HK-2 (cell line): ENCODE measurements around the gene TBC1D32.
"Not testable (repeated sequence)": the region's sequence is repeated elsewhere in the genome, so short reads cannot be mapped to it uniquely, and the experiment has no call there.

Experiments
- DNase-seq: peaks from one replicate; pipeline ENCODE4 v3.0.0-alpha.2; 2018; ENCODE audit not compliant: unreplicated experiment

The TBC1D32 gene

DNA sequence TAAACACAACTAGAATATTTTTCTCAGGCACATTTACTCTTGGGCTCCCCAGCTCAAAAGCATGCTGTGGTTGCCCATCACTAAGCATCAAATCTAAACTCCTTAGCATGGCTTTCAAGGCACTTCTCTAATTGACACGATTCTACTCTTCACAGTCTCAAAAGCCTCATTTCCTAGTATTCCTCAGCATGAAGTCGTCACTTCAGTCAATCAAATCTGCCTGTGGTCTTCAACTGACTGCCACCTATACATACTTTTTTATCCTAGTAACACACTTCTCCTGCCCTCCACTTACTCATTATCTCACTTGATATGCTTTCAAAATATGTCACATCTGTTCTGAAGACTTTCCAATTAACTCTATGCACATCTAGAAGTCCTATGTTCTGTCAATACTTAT is 110.3 kb downstream of the TBC1D32 start:
- DNase-seq = no peak

DNA sequence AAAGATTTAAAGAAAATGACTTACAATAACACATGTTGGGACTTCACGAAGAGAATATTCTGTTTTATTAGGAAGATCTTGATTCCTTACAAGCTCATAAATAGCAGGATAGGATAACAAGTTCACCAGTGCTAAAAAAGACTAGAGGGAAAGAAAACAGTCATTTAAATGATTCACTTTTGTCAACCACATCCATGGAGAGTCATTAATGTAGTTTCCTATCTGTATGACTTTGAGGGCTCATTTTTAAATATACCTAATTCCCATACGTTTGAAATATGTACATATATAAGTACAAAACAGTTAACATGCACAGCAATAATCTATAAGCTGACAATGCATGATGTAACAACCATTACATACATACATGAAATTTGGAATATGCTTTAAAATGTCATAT is 111.1 kb downstream of the TBC1D32 start:
- no peak for DNase-seq

DNA sequence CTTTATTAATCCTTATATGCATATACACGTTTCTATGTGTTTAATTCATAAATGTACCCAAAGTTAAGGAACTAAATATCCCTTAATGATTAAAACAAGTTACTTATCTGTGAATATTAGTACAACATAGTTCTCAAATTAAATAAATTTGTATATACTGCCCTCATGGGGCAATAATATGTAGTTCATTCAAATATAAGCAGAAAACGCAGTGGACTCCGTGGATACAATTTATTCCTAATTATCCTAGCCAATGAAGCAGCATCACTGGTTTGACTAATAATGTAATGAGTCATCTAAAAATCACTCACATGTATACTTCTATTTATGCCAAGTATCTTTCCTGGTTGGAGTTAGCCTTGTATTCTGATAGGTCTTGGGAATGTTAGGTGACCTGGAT is 111.6 kb downstream of the TBC1D32 start:
- no peak for DNase-seq

DNA sequence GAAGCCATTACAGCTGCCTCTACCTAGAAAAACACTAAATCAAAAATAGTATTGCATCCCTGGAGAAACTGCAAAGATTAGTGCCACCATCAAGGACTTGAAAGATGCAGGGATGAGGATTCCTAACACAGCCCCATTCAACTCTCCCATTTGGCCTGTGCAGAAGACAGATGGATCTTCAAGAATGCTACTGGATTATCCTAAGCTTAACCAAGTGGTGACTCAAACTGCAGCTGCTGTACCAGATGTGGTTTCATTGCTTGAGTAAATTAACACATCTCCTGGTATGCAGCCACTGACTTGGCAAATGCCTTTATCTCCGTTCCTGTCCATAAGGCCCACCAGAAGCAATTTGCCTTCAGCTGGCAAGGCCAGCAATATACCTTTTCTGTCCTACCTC is 117.4 kb downstream of the TBC1D32 start:
- no peak for DNase-seq

DNA sequence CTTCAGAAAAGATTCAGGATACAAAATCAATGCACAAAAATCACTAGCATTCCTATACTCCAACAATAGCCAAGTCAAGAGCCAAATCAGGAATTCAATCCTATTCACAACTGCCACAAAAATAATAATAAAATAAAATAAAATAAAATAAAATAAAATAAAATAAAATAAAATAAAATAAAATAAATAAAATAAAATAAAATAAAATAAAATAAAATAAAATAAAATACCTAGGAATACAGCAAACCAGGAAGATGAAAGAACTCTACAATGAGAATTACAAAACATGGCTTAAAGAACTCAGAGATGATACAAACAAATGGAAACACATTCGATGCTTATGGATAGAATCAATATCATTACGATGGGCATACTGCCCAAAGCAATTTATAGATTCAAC is 120.9 kb downstream of the TBC1D32 start:
- not testable (repeated sequence) for DNase-seq

DNA sequence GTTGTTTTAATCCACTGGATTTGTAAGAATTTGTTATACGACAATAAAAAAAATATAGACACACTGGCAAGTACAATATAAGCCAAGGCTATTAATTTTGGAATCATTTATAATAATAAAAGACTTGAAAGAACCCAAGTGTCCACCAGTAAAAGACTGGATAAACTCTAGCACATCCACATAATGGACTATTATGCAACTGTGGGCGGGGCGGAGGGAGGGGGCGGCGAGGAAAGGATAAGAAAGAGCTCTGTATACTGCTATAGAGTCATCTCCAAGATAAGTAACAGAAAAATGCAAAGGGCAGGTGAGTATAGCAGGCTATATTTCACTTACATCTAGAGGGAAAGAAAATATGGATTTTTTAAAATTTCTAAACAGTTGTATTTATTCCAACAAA is 123.3 kb downstream of the TBC1D32 start:
- DNase-seq = no peak

DNA sequence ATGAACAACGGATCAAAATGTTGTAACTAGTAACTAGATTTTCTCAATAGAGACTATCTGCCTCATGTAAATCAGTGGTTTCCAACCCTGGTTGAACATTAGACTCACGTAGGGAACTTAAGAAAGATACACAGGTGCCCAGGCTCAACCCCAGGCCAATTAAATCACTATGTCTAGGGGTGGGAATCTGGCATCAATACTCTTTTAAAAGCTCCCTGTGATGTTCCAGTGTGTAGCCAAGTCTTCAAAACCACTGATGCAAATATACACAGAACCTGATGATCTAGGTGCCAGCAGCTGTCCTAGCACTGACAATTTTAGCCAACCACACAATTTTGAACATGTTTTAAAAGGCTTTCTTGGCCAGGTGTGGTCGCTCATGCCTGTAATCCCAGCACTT is 128.7 kb downstream of the TBC1D32 start:
- no peak for DNase-seq

DNA sequence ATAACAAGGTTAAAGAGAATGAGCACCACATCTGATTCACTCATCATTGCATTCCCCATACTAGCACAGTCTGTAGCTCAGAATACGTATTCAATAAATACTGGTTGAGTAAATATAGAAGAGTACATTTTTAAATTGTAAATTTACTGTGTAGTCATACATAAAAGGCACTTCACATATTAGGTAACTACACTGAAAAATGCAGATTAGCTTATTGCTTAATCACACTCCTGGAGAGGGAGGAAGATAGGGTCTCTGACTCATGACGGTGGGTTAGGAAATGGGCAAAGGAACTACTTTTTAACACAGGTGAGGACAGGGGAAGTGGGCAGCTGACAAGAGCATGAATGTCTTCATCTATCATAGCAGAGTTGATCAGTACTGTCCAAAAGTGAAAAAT is 133.2 kb downstream of the TBC1D32 start:
- DNase-seq = no peak

DNA sequence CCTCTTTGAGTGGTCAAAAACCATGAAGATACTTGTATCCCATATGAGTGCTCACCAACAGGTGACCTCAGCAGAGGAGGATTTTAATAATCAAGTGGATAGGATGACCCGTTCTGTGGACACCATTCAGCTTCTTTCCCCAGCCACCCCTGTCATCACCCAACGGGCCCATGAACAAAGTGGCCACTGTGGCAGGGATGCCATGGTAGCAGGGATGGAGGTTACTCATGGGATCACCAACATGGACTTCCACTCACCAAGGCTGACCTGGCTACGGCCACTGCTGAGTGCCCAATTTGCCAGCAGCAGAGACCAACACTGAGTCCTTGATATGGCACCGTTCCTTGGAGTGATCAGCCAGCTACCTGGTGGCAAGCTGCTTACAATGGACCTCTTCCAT is 138.2 kb downstream of the TBC1D32 start:
- not testable (repeated sequence) for DNase-seq

DNA sequence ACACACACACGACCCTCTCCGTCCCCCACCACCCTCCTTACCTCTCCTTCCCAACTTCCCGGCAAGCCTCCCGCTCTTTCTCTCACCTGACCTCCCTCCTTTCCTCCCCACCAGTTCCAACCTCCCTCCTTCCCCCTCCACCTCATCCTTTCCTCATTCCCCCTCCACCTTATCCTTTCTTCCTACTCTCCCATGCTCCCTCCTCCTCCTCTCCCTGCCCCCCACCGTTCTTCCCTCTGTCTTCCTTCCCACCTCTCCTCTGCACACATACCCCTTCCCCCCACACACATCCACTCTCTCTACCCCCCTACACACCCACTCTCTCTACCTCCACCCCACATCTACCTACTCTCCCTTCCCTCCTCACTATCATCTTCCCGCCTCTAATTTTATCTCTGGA is 144.2 kb downstream of the TBC1D32 start:
- no peak for DNase-seq

DNA sequence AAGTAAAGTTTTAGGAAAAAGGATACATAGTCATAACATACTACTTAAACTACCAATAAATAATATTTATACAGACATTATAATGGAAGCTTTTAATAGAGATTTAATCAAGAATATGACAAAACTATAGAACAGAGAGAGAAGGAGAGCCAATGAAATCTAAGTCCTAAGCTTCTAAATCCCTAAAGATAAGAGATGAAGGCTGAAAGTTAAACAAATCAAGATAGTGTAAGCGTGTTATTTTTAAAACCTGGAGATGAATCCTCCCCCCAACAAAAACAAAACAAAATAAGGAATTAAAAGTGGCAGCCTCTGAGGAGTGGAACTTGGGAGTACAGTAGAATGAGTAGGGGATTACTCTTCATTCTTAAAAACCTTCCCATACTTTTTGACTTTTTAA is 145.9 kb downstream of the TBC1D32 start:
- DNase-seq = no peak

DNA sequence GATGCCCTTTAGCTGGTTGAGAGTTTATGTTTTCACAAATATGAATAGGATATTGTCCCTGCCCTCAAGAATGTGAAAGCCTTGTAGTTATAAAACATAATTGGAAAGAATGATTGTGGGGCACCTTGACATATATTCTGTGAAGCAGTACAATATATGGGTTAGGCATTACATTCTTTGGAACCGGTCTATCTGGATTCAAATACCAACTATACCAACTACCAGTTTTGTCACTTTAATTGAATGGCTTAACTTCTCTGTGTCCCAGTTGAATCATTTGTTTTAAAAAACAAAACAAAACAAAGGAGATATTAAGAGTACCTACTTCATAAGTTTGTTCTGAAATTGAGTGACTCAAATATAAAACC is 146.5 kb downstream of the TBC1D32 start:
- DNase-seq = no peak

DNA sequence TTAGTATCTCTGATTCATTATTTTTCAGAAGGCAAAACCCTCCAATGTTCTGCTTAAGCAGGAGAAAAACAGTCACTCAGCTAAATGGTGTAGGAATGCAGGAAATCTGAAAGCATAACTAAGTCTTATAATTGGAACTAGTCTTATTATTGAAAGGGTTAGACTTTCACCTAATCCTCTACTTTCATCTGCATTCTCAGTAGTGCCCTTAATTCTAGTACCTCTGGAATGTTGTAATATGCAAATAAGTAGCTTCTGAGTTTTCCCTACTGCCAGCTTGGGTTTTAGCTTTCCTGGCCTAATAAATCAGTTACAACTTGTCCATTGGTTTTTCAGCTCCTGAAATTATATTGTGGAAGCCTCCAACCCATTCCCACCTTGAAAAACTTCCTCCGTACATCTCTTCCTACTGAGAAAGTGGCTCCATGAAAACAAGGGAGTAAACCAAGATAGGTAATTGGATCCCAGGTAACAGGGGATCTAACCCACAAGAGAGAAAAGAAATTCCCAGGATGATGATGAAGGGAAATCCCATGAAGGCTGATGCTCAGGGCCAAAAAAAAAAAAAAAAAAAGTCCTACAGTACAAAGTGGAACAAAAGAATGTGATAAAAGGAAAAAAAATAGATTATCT is 147.0 kb downstream of the TBC1D32 start:
- DNase-seq = no peak

DNA sequence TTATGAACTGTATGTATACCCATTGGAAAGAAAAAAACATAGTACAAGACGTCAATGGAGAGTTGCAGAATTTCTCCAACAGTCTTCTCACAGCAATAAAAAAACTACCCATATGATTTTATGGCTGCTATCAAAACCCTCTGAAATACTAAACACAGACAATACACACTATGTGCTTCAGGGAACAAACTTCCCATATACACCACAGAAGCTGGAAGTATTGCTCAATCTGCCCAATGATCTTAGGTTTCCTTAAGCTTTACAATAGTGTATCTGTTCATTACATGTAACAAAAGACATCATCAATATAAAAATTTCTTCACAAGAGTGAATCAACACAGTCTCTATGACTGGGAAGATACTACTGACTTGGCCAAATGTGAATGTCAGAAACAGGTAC is 150.5 kb downstream of the TBC1D32 start:
- DNase-seq = no peak

DNA sequence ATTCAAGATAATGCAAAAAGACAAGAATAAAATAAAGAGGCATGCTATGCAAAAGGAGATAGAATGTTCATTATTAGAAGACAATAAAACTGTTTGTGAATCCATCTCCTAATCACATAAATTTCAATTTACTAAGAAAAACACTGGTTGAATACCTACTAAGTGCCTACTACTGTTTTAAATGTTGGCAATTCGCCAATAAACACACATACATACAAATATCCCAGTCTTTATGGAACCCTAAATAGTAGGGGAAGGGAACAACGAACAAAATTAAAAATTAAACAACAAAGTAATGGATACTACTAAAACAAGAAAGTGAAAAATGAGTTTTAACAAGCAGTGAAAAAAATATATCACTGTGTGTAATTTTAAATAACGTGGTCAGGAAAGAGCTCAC is 158.5 kb downstream of the TBC1D32 start:
- no peak for DNase-seq

DNA sequence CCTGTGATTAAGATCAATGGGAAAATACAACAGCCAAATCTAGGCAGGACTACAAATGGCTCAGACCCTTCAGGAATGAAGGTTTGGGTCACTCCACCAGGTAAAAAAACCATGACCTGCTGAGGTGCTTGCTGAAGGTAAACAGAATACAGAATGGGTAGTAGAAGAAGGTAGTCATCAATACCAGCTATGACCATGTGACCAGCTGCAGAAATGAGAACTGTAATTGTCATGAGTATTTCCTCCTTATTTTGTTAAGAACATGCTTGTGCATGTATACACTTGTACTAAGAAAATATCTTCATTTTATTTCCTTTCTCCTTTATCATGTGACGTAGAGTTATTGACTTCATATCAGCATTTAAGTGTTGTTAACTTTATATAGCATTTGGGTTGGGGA is 161.8 kb downstream of the TBC1D32 start:
- not testable (repeated sequence) for DNase-seq

DNA sequence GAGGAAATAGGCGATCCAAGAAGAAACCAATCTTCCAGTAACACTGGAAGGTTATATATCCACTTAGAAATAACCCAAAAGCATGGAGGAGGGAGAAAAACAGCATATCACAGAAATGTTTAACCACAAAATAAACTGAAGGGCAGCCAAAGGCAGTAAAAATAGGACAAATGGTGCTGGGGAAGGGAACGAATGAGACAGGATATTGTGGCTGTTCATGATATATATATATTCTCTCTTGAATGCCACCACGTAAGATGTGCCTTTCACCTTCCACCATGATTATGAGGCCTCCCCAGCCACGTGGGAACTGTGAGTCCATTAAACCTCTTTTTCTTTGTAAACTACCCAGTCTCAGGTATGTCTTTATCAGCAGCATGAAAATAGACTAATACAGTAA is 162.4 kb downstream of the TBC1D32 start:
- no peak for DNase-seq

DNA sequence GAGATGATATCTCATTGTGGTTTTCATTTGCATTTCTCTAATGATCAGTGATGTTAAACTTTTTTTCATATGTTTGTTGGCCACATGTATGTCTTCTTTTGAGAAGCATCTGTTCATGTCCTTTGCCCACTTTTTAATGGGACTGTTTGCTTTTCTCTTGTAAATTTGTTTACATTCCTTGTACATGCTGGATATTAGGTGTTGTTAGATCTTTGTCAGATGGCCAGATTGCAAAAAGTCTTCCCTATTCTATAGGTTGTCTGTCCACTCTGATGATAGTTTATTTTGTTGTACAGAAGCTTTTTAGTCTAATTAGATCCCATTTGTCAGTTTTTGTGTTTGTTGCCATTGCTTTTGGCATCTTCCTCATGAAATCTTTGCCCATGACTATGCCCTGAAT is 172.4 kb downstream of the TBC1D32 start:
- no peak for DNase-seq

DNA sequence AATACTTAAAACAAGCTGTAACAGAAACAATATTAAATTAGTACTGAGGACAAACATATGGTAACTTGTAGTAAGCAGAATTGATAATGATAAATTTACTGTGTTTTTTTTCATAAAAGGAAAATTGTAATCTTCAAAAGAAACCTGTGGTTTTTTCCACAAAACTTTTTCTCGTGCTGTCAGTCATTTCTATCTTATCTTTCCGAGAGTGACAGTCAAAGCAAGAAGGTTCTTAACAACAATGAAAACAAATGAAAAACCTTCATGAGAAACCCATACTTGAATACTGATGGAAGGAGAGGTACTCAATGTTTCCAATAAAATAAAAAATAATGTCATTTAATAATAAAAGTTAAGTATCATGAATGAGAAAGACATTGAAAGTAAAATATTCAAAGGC is 174.0 kb downstream of the TBC1D32 start:
- DNase-seq = no peak

DNA sequence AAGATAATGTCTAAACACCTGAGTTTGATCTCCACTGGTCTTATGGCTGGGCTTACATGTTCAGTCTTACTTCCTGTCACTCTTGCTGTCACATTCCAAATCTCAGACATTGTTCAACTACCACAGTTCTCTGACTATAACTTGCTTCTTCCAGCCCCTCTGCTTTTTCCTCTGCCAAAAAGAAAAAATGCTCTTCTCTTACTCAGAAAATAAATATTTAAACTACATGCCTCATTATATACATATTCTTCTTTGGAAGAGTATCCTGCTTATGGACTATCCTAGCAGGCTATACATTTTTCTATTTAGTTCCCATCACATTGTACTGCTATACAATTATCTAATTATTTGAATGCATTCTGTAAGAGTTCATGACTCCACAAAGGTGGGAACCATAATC is 175.4 kb downstream of the TBC1D32 start:
- DNase-seq = no peak

DNA sequence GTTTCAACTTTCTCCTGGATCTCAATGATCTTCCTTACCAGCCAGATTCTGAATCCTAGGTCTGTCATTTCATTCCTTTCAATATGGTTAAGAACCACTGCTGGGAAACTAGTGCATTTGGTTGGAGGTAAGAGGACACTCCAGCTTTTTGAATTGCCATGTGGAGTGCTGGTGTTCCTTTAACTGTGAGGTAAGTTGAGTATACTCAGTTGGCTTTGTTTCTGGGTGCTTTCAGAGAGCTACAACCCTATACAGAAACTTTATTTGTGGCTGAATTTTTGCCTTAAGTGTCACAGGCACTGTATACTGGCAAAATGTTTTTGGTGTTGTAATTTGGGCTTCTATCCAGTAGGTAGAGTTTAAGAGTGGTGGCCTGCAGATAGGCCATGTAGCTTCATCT is 175.8 kb downstream of the TBC1D32 start:
- no peak for DNase-seq

DNA sequence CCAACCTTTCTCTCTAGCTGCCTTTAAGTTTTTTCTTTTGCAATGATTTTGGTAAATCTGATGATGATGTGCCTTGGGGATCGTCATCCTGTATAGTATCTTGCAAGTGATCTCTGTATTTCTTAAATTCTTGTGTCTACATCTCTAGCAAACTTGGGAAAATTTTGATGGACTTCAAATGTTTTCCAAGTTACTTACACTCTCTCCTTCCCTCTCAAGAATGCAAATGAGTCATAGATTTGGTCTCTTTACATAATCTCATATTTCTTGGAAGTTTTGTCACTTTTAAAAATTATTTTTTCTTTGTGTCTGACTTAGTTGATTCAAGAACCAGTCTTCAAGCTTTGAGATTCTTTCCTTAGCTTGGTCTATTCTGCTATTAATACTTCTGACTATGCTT is 176.4 kb downstream of the TBC1D32 start:
- no peak for DNase-seq

DNA sequence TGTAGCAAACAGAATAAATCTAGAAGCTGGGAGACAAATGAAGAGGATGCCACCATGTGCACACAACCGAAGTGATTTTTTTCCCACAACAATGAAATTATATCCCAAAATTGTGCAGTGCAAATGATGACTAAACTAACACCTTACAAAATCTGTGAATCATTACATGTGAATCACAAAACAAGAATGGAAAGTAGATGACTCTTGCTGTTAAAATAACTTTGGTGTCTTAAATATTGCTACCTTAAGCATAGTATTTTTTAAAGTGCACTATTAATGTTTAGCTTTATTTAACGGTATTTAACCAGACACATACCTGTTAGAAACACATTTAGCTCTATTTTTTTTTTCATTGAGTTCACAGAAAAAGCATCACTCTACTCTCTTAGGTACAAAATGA is 190.8 kb downstream of the TBC1D32 start:
- no peak for DNase-seq

DNA sequence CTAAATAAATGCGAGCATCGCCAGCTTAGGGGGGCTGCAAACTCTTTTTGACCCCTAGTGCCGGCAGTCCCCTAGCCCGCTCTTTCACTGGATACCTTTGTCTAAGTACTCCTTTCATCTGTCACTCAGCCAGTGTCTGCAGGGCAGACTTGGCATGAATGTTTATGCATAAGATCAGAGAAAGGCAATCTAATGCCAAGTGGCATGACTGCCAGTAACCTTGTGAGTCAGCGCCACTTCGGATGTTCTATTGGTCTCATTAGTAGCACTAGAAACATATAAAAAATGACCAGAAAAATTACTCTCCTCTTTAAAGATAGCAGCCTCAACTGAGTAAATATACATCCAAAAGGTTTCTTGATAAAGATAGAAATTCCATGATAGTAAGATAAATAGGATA is 192.2 kb downstream of the TBC1D32 start:
- DNase-seq = no peak

DNA sequence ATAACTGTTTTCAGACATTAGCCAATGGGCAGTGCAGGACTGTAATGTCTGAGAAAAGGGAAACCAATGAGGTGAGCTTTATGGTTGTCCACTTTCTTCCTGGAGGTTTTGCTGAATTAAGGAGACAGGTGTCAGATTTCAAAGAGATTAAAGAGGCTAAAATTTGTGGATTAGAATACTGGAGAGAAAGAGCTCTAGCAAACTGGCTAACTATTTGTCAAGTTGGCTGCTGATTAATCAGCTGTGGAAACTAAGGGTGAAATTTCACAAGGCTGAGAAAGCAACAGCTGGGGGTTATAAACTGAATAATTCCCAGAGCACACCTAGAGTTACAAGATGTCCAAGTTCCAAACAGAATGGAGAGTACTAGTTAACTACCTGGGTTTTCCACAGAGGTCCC is 198.9 kb downstream of the TBC1D32 start:
- no peak for DNase-seq
